KMS-11 (cell line): Measurements from ENCODE around the gene PSMC5.

Experiments
- H2AFZ ChIP-seq: fragments of 200-600 bp; sonication (generic); 2 replicates; pipeline ENCODE4 v1.6.1; 2016; ENCODE audit warnings: antibody characterized with exemption, mixed run types, low read depth
- H3K27ac ChIP-seq: fragments of 200-600 bp; sonication (generic); 2 replicates; pipeline ENCODE4 v1.6.1; 2016; ENCODE audit warnings: mild to moderate bottlenecking, mixed run types
- H3K27me3 ChIP-seq: fragments of 200-600 bp; sonication (generic); 2 replicates; pipeline ENCODE4 v1.6.1; 2017; ENCODE audit warnings: mild to moderate bottlenecking, low read depth, mixed run types, moderate library complexity; ENCODE audit not compliant: insufficient read depth
- H3K36me3 ChIP-seq: fragments of 200-600 bp; sonication (generic); 2 replicates; pipeline ENCODE4 v1.6.1; 2017; ENCODE audit warnings: mild to moderate bottlenecking, mixed run types; ENCODE audit not compliant: insufficient read depth
- H3K4me1 ChIP-seq: fragments of 200-600 bp; sonication (generic); 2 replicates; pipeline ENCODE4 v1.6.1; 2016; ENCODE audit warnings: mild to moderate bottlenecking, low read depth, mixed run types; ENCODE audit not compliant: poor library complexity, severe bottlenecking
- H3K4me2 ChIP-seq: fragments of 200-600 bp; sonication (generic); 2 replicates; pipeline ENCODE4 v1.7.0; 2016; ENCODE audit warnings: mild to moderate bottlenecking, mixed run types
- H3K4me3 ChIP-seq: fragments of 200-600 bp; sonication (generic); IDR thresholded peaks from 2 replicates; pipeline ENCODE4 v1.6.1; 2017; ENCODE audit warnings: low read depth, low read length, mixed read lengths; ENCODE audit not compliant: insufficient read depth
- H3K79me2 ChIP-seq: fragments of 200-600 bp; sonication (generic); 2 replicates; pipeline ENCODE4 v1.6.1; 2016; ENCODE audit warnings: low read depth, mixed run types; ENCODE audit not compliant: insufficient read depth
- H3K9ac ChIP-seq: fragments of 200-600 bp; sonication (generic); 2 replicates; pipeline ENCODE4 v1.6.1; 2016; ENCODE audit warnings: mild to moderate bottlenecking, mixed run types
- H4K20me1 ChIP-seq: fragments of 200-600 bp; sonication (generic); 2 replicates; pipeline ENCODE4 v1.6.1; 2016; ENCODE audit warnings: mild to moderate bottlenecking, mixed run types; ENCODE audit not compliant: insufficient read depth
- TF ChIP-seq, protein P1 (sequence below): fragments of 200-600 bp; sonication (generic); conservative IDR thresholded peaks from 2 replicates; pipeline ENCODE4 v1.6.1; 2017; ENCODE audit warnings: low read depth, mild to moderate bottlenecking, antibody characterized with exemption, low read length, moderate library complexity, mixed read lengths

PSMC5 gene

DNA sequence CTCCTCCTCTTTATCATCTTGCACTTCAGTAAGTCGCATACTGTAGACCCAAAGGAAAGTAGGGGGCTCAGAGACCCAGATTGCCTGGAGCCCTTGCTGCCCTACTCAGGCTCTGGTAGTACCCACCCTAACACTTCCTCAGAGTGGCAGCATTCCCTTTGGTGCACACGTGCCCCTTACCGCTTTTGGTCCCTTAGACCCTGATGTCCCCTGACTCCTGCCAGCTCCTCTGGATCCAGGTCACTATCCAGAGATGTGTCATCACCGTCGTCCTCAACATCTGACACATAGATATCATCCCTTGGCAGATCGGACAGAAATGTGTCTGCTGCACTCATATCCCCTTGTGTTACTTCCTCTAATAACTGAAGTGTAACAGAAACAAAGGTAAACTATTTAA lies 5.4 kb upstream of the PSMC5 start:
- Histone ChIP-seq H3K4me2 (no peak overlapping the region), H2AFZ (no peak overlapping the region), H3K4me1 (peaks cover 14% of the 10 kb centered on the region), H4K20me1 (peaks cover 4% of the 10 kb centered on the region; the same call in 1 of the 2 replicates), H3K79me2 (peaks cover 24% of the 10 kb centered on the region), H3K36me3 (peaks cover 33% of the 10 kb centered on the region; the same call in 1 of the 2 replicates), H3K27me3 (no peaks in the 10 kb centered on the region), H3K4me3 (no peak overlapping the region), H3K9ac (no peak overlapping the region), H3K27ac (no peak overlapping the region)
- TF ChIP-seq, protein P1, sequence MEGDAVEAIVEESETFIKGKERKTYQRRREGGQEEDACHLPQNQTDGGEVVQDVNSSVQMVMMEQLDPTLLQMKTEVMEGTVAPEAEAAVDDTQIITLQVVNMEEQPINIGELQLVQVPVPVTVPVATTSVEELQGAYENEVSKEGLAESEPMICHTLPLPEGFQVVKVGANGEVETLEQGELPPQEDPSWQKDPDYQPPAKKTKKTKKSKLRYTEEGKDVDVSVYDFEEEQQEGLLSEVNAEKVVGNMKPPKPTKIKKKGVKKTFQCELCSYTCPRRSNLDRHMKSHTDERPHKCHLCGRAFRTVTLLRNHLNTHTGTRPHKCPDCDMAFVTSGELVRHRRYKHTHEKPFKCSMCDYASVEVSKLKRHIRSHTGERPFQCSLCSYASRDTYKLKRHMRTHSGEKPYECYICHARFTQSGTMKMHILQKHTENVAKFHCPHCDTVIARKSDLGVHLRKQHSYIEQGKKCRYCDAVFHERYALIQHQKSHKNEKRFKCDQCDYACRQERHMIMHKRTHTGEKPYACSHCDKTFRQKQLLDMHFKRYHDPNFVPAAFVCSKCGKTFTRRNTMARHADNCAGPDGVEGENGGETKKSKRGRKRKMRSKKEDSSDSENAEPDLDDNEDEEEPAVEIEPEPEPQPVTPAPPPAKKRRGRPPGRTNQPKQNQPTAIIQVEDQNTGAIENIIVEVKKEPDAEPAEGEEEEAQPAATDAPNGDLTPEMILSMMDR = no peak

DNA sequence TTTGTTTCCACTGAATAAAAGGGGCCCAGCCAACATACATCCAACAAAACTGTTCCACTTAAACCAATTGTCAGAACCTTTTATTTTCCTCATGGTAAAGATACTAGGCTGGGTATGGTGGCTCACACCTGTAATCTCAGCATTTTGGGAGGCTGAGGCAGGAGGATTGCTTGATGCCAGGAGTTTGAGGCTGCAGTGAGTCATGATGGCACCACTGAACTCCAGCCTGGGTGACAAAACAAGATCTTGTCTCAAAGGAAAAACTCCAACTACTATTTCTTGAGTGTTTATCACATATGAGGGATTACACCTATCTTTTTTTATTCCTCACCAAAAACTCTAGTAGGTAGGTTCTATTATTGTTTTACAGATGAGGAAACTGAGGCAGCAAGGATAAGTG lies 4.7 kb upstream of the PSMC5 start:
- Histone ChIP-seq H3K27ac (no peak overlapping the region), H2AFZ (no peak overlapping the region), H3K4me1 (peaks cover 14% of the 10 kb centered on the region), H3K9ac (no peak overlapping the region), H4K20me1 (no peaks in the 10 kb centered on the region), H3K4me3 (no peak overlapping the region), H3K27me3 (no peaks in the 10 kb centered on the region), H3K36me3 (peaks cover 33% of the 10 kb centered on the region; the same call in 1 of the 2 replicates), H3K4me2 (no peak overlapping the region), H3K79me2 (peaks cover 25% of the 10 kb centered on the region)
- TF ChIP-seq, protein P1 = no peak

DNA sequence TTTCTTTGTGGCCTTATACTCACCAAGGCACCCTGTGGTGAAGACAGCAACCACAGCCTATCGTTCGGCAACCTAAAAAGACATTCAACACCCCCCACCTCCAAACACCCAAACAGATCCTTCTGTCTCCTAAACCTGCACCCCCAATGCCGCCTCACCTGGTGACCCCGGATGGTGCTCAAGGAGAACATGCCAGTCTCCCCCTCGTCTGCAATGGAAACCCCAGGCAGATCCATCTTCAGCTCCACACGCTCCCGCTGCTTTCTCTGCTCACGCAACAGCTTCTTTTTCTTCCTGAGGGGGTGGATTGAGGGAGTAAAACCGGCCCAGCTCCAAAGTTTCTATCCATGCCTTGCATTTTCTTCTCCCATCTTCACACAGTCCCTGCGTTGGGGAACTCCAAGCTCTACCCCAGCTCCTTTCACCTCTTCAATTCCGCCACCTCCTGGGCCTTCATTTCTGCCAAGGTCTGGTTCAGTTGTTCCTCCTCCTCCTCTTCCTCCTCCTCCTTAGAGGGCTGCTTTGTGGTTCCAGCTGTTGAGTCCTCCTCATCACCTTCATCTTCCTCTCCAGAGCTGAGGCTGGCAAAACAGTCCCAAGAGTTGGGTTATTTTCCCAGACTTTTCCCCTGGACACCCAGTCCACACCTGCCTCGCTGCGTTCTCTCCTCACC lies 3.4 kb upstream of the PSMC5 start:
- H4K20me1 ChIP-seq = no peaks in the 10 kb centered on the region
- no peaks in the 10 kb centered on the region for H3K27me3 ChIP-seq
- H3K4me1 ChIP-seq = peaks cover 20% of the 10 kb centered on the region
- peaks cover 37% of the 10 kb centered on the region for H3K79me2 ChIP-seq
- H3K4me2 ChIP-seq = no peak overlapping the region
- H3K36me3 ChIP-seq = peaks cover 25% of the 10 kb centered on the region; the same call in 1 of the 2 replicates
- TF ChIP-seq, protein P1 = no peak
- H2AFZ ChIP-seq = no peak overlapping the region
- no peak overlapping the region for H3K9ac ChIP-seq
- H3K27ac ChIP-seq = no peak overlapping the region
- no peak overlapping the region for H3K4me3 ChIP-seq

DNA sequence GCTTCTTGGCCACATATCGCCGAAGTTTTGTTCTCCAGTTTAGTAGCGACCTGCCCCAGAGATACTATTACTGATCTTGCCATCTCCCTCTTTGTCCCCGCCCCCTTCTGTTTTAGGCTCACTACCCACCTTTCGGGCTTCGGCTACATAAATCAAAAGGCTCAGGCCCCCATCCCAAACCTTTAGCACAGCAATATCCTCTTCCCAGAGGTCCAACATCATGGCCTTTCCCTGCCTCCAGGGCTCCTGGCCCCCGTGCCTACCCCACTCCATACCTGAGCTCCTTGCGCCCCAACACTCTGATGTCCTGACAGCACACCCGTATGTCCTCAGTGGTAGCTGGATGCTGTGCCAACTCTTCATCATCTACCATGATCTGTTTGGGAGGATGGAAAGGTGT lies 2.9 kb upstream of the PSMC5 start:
- H3K36me3 ChIP-seq = peaks cover 28% of the 10 kb centered on the region; the same call in 1 of the 2 replicates
- H4K20me1 ChIP-seq = no peaks in the 10 kb centered on the region
- peaks cover 26% of the 10 kb centered on the region for H3K4me1 ChIP-seq
- H3K9ac ChIP-seq = no peak overlapping the region
- H3K4me3 ChIP-seq = no peak overlapping the region
- H3K4me2 ChIP-seq = no peak overlapping the region
- peaks cover 43% of the 10 kb centered on the region for H3K79me2 ChIP-seq
- H3K27me3 ChIP-seq = no peaks in the 10 kb centered on the region
- no peak overlapping the region for H3K27ac ChIP-seq
- TF ChIP-seq, protein P1 = no peak
- H2AFZ ChIP-seq = no peak overlapping the region
